ENCODE measurements around the gene ANKZF1. TPM values are rescaled to one million over a fixed set of nuclear protein-coding genes. Genes with fewer than 3 reads are reported as not detected.
"Not testable (repeated sequence)": the region's sequence is repeated elsewhere in the genome, so short reads cannot be mapped to it uniquely, and the experiment has no call there.

The ANKZF1 gene
- total and polyA plus RNA-seq, 3 donors from 2014 or later = 27.9 to 56.4 (median 50.9) TPM

DNA sequence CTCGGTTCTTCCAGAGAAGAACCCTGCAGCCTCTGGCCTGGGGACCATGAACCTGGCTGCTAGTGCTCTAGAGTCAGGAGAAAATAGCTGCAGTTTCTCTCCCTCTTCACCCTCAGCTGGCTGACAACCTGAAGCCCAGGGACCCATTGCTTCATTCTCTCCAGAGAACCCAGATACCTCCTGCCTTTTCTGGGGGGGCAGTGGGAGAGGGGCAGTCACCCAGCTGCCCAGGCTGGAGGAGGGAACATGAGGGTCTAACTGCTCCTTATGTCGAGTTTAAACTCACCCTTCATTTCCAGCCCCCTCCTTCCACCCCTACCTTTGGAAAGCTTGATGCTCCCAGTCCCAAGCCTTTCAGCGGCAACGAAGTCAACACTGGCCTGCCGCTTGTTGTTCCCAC lies 30.6 kb upstream of the ANKZF1 start:
- intact Hi-C loops (cut with DNase I; ENCODE audit: low total_unique reads) = no loop called here
- Histone ChIP-seq H3K9me3 (no peaks in the 10 kb centered on the region), H3K27ac (no peak overlapping the region), H3K36me3 (ENCODE audit: low read depth, missing control alignments) (no peaks in the 10 kb centered on the region), H3K4me3 (no peak overlapping the region), H3K27me3 (no peaks in the 10 kb centered on the region), H3K4me1 (peaks cover 3% of the 10 kb centered on the region)
- DNase-seq = peak; percentile 10
- WGBS, 2 donors = 76 to 79% methylated on average over 5 of the region's 5 CpGs
- TF ChIP-seq, protein P1, sequence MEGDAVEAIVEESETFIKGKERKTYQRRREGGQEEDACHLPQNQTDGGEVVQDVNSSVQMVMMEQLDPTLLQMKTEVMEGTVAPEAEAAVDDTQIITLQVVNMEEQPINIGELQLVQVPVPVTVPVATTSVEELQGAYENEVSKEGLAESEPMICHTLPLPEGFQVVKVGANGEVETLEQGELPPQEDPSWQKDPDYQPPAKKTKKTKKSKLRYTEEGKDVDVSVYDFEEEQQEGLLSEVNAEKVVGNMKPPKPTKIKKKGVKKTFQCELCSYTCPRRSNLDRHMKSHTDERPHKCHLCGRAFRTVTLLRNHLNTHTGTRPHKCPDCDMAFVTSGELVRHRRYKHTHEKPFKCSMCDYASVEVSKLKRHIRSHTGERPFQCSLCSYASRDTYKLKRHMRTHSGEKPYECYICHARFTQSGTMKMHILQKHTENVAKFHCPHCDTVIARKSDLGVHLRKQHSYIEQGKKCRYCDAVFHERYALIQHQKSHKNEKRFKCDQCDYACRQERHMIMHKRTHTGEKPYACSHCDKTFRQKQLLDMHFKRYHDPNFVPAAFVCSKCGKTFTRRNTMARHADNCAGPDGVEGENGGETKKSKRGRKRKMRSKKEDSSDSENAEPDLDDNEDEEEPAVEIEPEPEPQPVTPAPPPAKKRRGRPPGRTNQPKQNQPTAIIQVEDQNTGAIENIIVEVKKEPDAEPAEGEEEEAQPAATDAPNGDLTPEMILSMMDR (IDR thresholded peaks at IDR 0.05) = no peak
- no peak for TF ChIP-seq POLR2A (IDR thresholded peaks at IDR 0.05)

- WGBS, 2 donors = 76 to 84% methylated on average over 12 of the region's 12 CpGs
- TF ChIP-seq, protein P1 (IDR thresholded peaks at IDR 0.05) = no peak
- peaks cover 3% of the 10 kb centered on the region for H3K4me1 ChIP-seq
- no peak overlapping the region for H3K4me3 ChIP-seq
- intact Hi-C loops (cut with DNase I; ENCODE audit: low total_unique reads) = no loop called here
- H3K27me3 ChIP-seq = no peaks in the 10 kb centered on the region
- H3K27ac ChIP-seq = no peak overlapping the region
- peak; percentile 14 for DNase-seq
- H3K9me3 ChIP-seq = no peaks in the 10 kb centered on the region
- no peaks in the 10 kb centered on the region for H3K36me3 ChIP-seq (ENCODE audit: low read depth, missing control alignments)
Observed at GRCh38 chr2:219199470-219200211, 30.0 kb upstream of the ANKZF1 start.

DNA sequence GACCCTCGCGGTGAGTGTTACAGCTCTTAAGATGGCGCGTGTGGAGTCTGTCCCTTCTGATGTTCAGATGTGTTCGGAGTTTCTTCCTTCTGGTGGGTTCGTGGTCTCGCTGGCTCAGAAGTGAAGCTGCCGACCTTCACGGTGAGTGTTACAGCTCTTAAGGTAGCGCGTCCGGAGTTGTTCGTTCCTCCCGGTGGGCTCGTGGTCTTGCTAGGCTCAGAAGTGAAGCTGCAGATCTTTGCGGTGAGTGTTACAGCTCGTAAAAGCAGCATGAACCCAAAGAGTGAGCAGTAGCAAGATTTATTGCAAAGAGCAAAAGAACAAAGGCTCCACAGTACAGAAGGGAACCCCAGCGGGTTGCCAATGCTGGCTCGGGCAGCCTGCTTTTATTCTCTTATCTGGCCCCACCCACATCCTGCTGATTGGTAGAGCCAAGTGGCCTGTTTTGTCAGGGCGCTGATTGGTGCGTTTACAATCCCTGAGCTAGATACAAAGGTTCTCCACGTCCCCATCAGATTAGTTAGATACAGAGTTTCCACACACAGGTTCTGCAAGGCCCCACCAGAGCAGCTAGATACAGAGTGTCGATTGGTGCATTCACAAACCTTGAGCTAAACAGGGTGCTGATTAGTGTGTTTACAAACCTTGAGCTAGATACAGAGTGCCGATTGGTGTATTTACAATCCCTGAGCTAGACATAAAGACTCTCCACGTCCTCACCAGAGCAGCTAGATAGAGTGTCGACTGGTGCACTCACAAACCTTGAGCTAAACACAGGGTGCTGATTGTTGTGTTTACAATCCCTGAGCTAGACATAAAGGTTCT lies 28.9 kb upstream of the ANKZF1 start:
- H3K27me3 ChIP-seq; H3K4me1 ChIP-seq; H3K9me3 ChIP-seq; intact Hi-C loops (cut with DNase I; ENCODE audit: low total_unique reads); H3K36me3 ChIP-seq (ENCODE audit: low read depth, missing control alignments): not testable (repeated sequence)
- peak overlapping the region; percentile 63 to 68 for H3K27ac ChIP-seq
- peak; percentile 69 for DNase-seq
- WGBS, 2 donors = 56 to 60% methylated on average over 20 to 26 of the region's 26 CpGs
- H3K4me3 ChIP-seq = peak overlapping the region in 1 of 2 donors; percentile 20

- WGBS, 2 donors = 73 to 80% methylated on average over 3 to 21 of the region's 21 CpGs
- H3K4me1 ChIP-seq; H3K27ac ChIP-seq; intact Hi-C loops (cut with DNase I; ENCODE audit: low total_unique reads); DNase-seq; H3K4me3 ChIP-seq; H3K27me3 ChIP-seq; H3K9me3 ChIP-seq; H3K36me3 ChIP-seq (ENCODE audit: low read depth, missing control alignments): not testable (repeated sequence)
Observed at GRCh38 chr2:219201331-219201730, 28.3 kb upstream of the ANKZF1 start.

- no peaks in the 10 kb centered on the region for H3K9me3 ChIP-seq
- WGBS, 2 donors = 85 to 90% methylated on average over 7 of the region's 7 CpGs
- no peak overlapping the region for H3K4me3 ChIP-seq
- no peak for DNase-seq
- H3K4me1 ChIP-seq = peaks cover 21% of the 10 kb centered on the region
- H3K27ac ChIP-seq = no peak overlapping the region
- no peak for TF ChIP-seq POLR2A (IDR thresholded peaks at IDR 0.05)
- TF ChIP-seq, protein P1 (IDR thresholded peaks at IDR 0.05) = no peak
- intact Hi-C loops (cut with DNase I; ENCODE audit: low total_unique reads) = no loop called here
- no peaks in the 10 kb centered on the region for H3K36me3 ChIP-seq (ENCODE audit: low read depth, missing control alignments)
- no peaks in the 10 kb centered on the region for H3K27me3 ChIP-seq
Observed at GRCh38 chr2:219204425-219205164, 25.0 kb upstream of the ANKZF1 start.
